ENCODE results near the gene HEBP2.

GRCh38 chr6:138377844-138378243, 26.2 kb upstream of the HEBP2 start, which contains the start of gene SMIM28:
- TF ChIP-seq CTCF (conservative IDR thresholded peaks at IDR 0.05; ENCODE audit: low read depth, low read length) (no peak), EZH2 (IDR thresholded peaks at IDR 0.05; ENCODE audit: low read length, unreplicated experiment) (no peak), EZH2phosphoT487 (IDR thresholded peaks at IDR 0.05; ENCODE audit: borderline replicate concordance, low read length) (no peak)
